K562 (cell line): ENCODE data around the gene UNC5C. TPM values are rescaled to one million over a fixed set of nuclear protein-coding genes. Genes with fewer than 3 reads are reported as not detected.
A peak's percentile ranks its signal among the peaks of the same experiment; 100 is the strongest.

Source experiments
- ATAC-seq: fragments of 200-7000 bp; cut with Tn5 transposase; 3 replicates; pipeline ENCODE4 v1.9.1; 2020; ENCODE audit warnings: moderate library complexity
- BruUV-seq: library from RNA; stranded (reverse); fragments of 400-500 nt; replicated peaks from 2 replicates; lab custom pipeline; 2021; lab: Mats Ljungman, UMichigan
- CTCF ChIA-PET: fragments of 300-600 bp; formaldehyde crosslinking; extraction: SDS; loops from one replicate; lab custom pipeline; 2021; ENCODE audit warnings: low intra/inter-chr PET ratio; lab: Yijun Ruan, JAX
- POLR2A ChIA-PET: fragments of 300-600, 350-650 bp; sonication (Branson Sonifier 250); formaldehyde crosslinking; extraction: SDS; loops from one replicate; lab custom pipeline; 2021; ENCODE audit warnings: antibody characterized with exemption, inconsistent platforms; lab: Yijun Ruan, JAX
- DNase-seq, 4 experiments: peaks; one replicate each; pipeline versions ENCODE4 v3.0.0 to v3.0.0-alpha.2; 2011 to 2018; ENCODE audit warnings: low spot score in 3 of 4, mixed read lengths in 3 of 4; ENCODE audit errors: extremely low read depth in 1 of 4
- FAIRE-seq: peaks from 2 replicates; lab custom pipeline; 2011; peaks lifted over from hg19 to GRCh38; lab: Jason Lieb, UNC
- H2AFZ ChIP-seq: 2 replicates; pipeline ENCODE4 v1.6.0; 2011; ENCODE audit warnings: low read depth, low read length, control low read depth, inconsistent platforms
- H3K27ac ChIP-seq: fragments of 200-600 bp; 3 replicates; pipeline ENCODE4 v1.8.0; 2011; ENCODE audit warnings: low read depth, mild to moderate bottlenecking, control low read depth, inconsistent platforms, low read length, moderate library complexity, mixed read lengths; ENCODE audit errors: extremely low read depth
- H3K27me3 ChIP-seq, 2 experiments: fragments of 300-600 bp in 1 of 2; 2 replicates in 1 of 2; 3 replicates in 1 of 2; pipeline versions ENCODE4 v1.6.0 to v1.8.0; 2011; ENCODE audit warnings: inconsistent platforms in 2 of 2, low read length in 2 of 2, mild to moderate bottlenecking in 1 of 2, mixed read lengths in 1 of 2, moderate library complexity in 1 of 2; ENCODE audit not compliant: control insufficient read depth in 2 of 2, insufficient read depth in 2 of 2
- H3K36me3 ChIP-seq: fragments of 300-600 bp; 3 replicates; pipeline ENCODE4 v1.8.0; 2011; ENCODE audit warnings: mild to moderate bottlenecking, low read length, inconsistent platforms; ENCODE audit not compliant: control insufficient read depth, insufficient read depth
- H3K4me1 ChIP-seq, 2 experiments: fragments of 200-600 bp in 1 of 2; replicated peaks in 1 of 2; 2 replicates in 1 of 2; 3 replicates in 1 of 2; pipeline versions ENCODE4 v1.5.1 to v1.8.0; 2011; ENCODE audit warnings: inconsistent platforms in 2 of 2, low read length in 2 of 2, mild to moderate bottlenecking in 1 of 2, mixed read lengths in 1 of 2, moderate library complexity in 1 of 2; ENCODE audit not compliant: control insufficient read depth in 2 of 2, insufficient read depth in 2 of 2
- H3K4me2 ChIP-seq: 2 replicates; pipeline ENCODE4 v1.6.1; 2011; ENCODE audit warnings: low read length, control low read depth, inconsistent platforms, mixed read lengths; ENCODE audit not compliant: insufficient read depth
- H3K4me3 ChIP-seq: fragments of 200-600 bp; sonication (generic), shearing (Covaris generic); 2 replicates; pipeline ENCODE4 v1.5.1; 2016; ENCODE audit warnings: control low read depth, inconsistent platforms
- H3K79me2 ChIP-seq: fragments of 200-600 bp; 3 replicates; pipeline ENCODE4 v1.8.0; 2011; ENCODE audit warnings: low read length, inconsistent platforms; ENCODE audit not compliant: control insufficient read depth, insufficient read depth
- H3K9ac ChIP-seq, 2 experiments: 2 replicates each; pipeline versions ENCODE4 v1.6.0 to v1.6.1; 2011; ENCODE audit warnings: low read depth in 2 of 2, low read length in 2 of 2, control low read depth in 1 of 2, inconsistent platforms in 1 of 2, mild to moderate bottlenecking in 1 of 2, mixed read lengths in 1 of 2; ENCODE audit not compliant: insufficient read depth in 1 of 2
- H3K9me1 ChIP-seq: one replicate; pipeline ENCODE4 v1.6.0; 2011; ENCODE audit warnings: inconsistent platforms, mild to moderate bottlenecking, low read length, moderate library complexity; ENCODE audit not compliant: control insufficient read depth, insufficient read depth
- H3K9me3 ChIP-seq: replicated peaks from 2 replicates; pipeline ENCODE4 v1.5.1; 2011; ENCODE audit warnings: low read depth, low read length, inconsistent platforms; ENCODE audit not compliant: control insufficient read depth, insufficient read depth
- H4K20me1 ChIP-seq: replicated peaks from 2 replicates; pipeline ENCODE4 v1.6.1; 2011; ENCODE audit warnings: low read length, inconsistent platforms, mixed read lengths; ENCODE audit not compliant: control insufficient read depth, insufficient read depth
- CHD2 ChIP-seq: IDR thresholded peaks from 2 replicates; pipeline ENCODE4 v1.6.1; 2011; ENCODE audit warnings: low read depth, low read length
- GABPB1 ChIP-seq: sonication (generic); formaldehyde crosslinking; IDR thresholded peaks from 2 replicates; pipeline ENCODE4 v1.8.0; 2022; ENCODE audit warnings: mild to moderate bottlenecking, missing genetic modification reagents
- NFRKB ChIP-seq: fragments of 450-650 bp; IDR thresholded peaks from 2 replicates; pipeline ENCODE4 v1.6.1; 2016; ENCODE audit warnings: low read depth
- ZNF592 ChIP-seq: fragments of 450-650 bp; IDR thresholded peaks from 2 replicates; pipeline ENCODE4 v1.6.1; 2017; ENCODE audit warnings: antibody characterized with exemption, mild to moderate bottlenecking
- ZNF717 ChIP-seq: fragments of 250-450 bp; sonication (Bioruptor Pico); IDR thresholded peaks from 2 replicates; pipeline ENCODE4 v1.5.0; 2021
- WGBS: fragments of 100-300 bp; shearing (Covaris generic); methylation state at CpG from one replicate; pipeline ENCODE4 v1.1.6; 2016; ENCODE audit warnings: low coverage, mixed read lengths; ENCODE audit not compliant: insufficient coverage; ENCODE audit errors: missing lambda C conversion rate; 5-methylcytosine and 5-hydroxymethylcytosine counted together
- in situ Hi-C: fragments of 300-500 bp; cut with MboI; formaldehyde crosslinking; loops from 4 replicates; pipeline ENCODE4 v1.15.0; 2018; ENCODE audit warnings: inconsistent platforms, mixed read lengths
- intact Hi-C: fragments of 100-400 bp; cut with micrococcal nuclease; formaldehyde crosslinking; loops from 2 replicates; pipeline ENCODE4 v1.14.2; 2022
- polyA plus RNA-seq, 8 experiments: library from polyadenylated mRNA; depleted of rRNA in 4 of 8; stranded (reverse) in 5 of 8; unstranded in 3 of 8; fragments of >200 nt; fragmentation: Nextera tagmentation in 2 of 8; fragmentation: Illumina TruSeq in 1 of 8; extraction: Ambion mirVana in 2 of 8; extraction: Trizol in 1 of 8; gene quantifications; 2 replicates each; pipeline versions ENCODE4 v1.2.1 to v1.2.3, GENCODE V29; 2011 to 2014; ENCODE audit warnings: inconsistent platforms in 1 of 8, missing spikeins in 1 of 8
- total RNA-seq, 7 experiments: library from RNA; depleted of rRNA in 6 of 7; stranded (reverse); fragments of >200 nt in 6 of 7; fragmentation: Illumina TruSeq in 2 of 7; extraction: Trizol in 2 of 7; gene quantifications; 2 replicates each; pipeline versions ENCODE4 v1.2.1 to v1.2.3, GENCODE V29; 2011 to 2021; ENCODE audit warnings: low replicate concordance in 1 of 7
- TF ChIP-seq, protein P1 (sequence below): sonication (generic); formaldehyde crosslinking; IDR thresholded peaks from 2 replicates; pipeline ENCODE4 v1.8.1; 2023; ENCODE audit warnings: mild to moderate bottlenecking, missing genetic modification reagents

The UNC5C gene
- total and polyA plus RNA-seq, 9 of the 15 experiments (the other 6 are each of a cell fraction or from before 2014, with no cell fraction given): under 0.01 to 0.10 (median 0.03) TPM; not detected in 1

DNA sequence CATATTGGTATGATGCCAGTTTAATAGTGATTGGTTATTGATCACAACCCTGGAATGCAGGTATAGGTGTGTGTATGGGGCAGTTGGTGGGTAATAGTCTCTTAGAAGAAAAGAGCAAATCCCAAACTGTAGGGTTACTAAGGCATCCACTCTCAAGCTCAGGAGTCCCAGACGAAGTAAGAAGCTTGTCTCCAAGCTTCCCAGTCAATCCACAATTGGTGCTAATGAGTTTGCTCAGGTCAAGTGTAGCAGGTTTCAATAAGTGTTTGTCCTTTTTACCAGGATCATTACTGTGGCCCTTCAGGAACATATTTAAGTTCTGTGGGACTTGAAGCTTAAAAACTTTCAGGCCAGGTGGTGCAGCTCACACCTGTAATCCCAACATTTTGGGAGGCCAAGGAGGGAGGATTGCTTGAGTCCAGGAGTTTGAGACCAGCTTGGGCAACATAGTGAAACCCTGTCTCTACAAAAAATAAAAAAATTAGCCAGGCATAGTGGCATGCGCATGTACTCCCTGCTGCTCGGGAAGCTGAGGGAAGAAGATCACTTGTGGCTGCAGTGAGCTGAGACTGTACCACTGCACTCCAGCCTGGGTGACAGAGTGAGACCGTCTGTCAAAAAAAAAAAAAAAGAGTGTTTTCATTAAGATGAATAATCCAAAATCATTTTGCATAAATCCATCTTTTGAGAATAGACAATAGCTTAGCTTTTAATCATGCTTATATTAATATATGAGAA, 166.8 kb downstream of the UNC5C start (continued):
- TF ChIP-seq GABPB1 (CRISPR knock-in tag) (no peak), ZNF717 (CRISPR knock-in tag) (no peak), CHD2 (no peak), ZNF592 (no peak)

DNA sequence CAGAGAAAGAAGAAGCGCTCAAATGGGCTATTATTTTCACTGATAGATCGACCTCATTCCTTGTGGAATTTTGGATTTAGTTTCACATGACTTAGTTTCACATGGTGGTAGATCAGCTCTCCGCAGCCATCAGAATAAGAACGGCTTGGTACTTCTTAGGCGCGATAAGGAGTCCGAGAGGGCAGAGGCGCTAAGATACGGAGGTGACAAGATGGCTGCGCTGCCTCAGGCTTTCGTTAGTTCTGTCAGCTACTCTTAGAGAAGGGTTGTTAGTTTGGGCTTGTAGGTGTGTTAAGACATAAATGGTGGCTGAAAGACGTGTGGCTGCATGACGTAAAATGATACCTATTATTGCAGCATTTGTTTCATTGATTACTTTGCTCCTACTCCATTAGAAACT, 169.1 kb downstream of the UNC5C start:
- Histone ChIP-seq H2AFZ (peak overlapping the region; percentile 87), H3K36me3 (no peaks in the 10 kb centered on the region), H3K4me2 (peak overlapping the region; percentile 74), H3K4me3 (0 out of 2 replicates have a peak overlapping the region, but pooled peaks have one; percentile 11), H3K9me1 (no peaks in the 10 kb centered on the region), H3K9ac (peak overlapping the region; percentile 12 to 37; a peak in 2 of 4 replicates), H4K20me1 (no peaks in the 10 kb centered on the region), H3K9me3 (no peaks in the 10 kb centered on the region), H3K27ac (no peak overlapping the region), H3K27me3 (no peaks in the 10 kb centered on the region), H3K79me2 (no peaks in the 10 kb centered on the region), H3K4me1 (no peaks in the 10 kb centered on the region; a peak in 1 of 5 replicates)
- POLR2A ChIA-PET: no interaction called here
- FAIRE-seq: peak; percentile 26
- intact Hi-C loops (no loop called here), in situ Hi-C loops (no loop called here)
- CTCF ChIA-PET: no interaction called here
- peak; percentile 72 for ATAC-seq
- 36% methylated on average over 13 of the region's 13 CpGs for WGBS
- no TSS peak for BruUV-seq
- peak in 2 of 4 experiments; percentile 7 to 21 for DNase-seq
- TF ChIP-seq NFRKB: 0 out of 2 replicates have a peak, but pooled peaks have one; percentile 41
- TF ChIP-seq, protein P1, sequence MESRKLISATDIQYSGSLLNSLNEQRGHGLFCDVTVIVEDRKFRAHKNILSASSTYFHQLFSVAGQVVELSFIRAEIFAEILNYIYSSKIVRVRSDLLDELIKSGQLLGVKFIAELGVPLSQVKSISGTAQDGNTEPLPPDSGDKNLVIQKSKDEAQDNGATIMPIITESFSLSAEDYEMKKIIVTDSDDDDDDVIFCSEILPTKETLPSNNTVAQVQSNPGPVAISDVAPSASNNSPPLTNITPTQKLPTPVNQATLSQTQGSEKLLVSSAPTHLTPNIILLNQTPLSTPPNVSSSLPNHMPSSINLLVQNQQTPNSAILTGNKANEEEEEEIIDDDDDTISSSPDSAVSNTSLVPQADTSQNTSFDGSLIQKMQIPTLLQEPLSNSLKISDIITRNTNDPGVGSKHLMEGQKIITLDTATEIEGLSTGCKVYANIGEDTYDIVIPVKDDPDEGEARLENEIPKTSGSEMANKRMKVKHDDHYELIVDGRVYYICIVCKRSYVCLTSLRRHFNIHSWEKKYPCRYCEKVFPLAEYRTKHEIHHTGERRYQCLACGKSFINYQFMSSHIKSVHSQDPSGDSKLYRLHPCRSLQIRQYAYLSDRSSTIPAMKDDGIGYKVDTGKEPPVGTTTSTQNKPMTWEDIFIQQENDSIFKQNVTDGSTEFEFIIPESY (CRISPR knock-in tag): peak; percentile 60; the same call in 1 of the 2 replicates
